Measurements from ENCODE around the gene ERFE.
A peak's percentile ranks its signal among the peaks of the same experiment; 100 is the strongest.

Gene ERFE

GRCh38 chr2:238125127-238125885 lies 33.5 kb upstream of the ERFE start:
- no peak for DNase-seq (ENCODE audit: low spot score)

DNA sequence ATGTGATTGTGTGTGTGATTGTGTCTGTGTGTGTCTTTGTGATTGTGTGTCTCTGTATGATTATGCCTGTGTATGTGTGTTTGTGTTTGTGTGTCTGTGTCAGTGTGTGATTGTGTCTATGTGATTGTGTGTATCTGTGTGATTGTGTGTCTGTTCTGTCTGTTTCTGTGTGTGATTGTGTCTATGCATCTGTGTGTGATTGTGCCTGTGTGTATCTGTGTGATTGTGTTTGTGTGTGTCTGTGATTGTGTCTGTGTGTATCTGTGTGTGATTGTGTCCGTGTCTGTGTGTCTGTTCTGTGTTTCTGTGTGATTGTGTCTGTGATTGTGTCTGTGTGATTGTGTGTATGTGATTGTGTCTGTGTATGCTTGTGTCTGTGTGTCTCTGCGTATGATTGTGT lies 32.4 kb upstream of the ERFE start:
- FAIRE-seq (no peak), DNase-seq (ENCODE audit: low spot score) (no peak)

More at GRCh38 chr2:238125127-238125885, 33.5 kb upstream of the ERFE start:
- FAIRE-seq = no peak

GRCh38 chr2:238126775-238127164 lies 32.0 kb upstream of the ERFE start:
- peak; percentile 98 for FAIRE-seq
- DNase-seq (ENCODE audit: low spot score) = no peak

GRCh38 chr2:238127165-238128060 lies 31.4 kb upstream of the ERFE start:
- FAIRE-seq (no peak), DNase-seq (ENCODE audit: low spot score) (peak; percentile 66)

GRCh38 chr2:238128061-238128440 lies 30.7 kb upstream of the ERFE start:
- no peak for FAIRE-seq
- no peak for DNase-seq (ENCODE audit: low spot score)

GRCh38 chr2:238128534-238129001 lies 30.2 kb upstream of the ERFE start:
- DNase-seq (ENCODE audit: low spot score) = no peak
- no peak for FAIRE-seq

DNA sequence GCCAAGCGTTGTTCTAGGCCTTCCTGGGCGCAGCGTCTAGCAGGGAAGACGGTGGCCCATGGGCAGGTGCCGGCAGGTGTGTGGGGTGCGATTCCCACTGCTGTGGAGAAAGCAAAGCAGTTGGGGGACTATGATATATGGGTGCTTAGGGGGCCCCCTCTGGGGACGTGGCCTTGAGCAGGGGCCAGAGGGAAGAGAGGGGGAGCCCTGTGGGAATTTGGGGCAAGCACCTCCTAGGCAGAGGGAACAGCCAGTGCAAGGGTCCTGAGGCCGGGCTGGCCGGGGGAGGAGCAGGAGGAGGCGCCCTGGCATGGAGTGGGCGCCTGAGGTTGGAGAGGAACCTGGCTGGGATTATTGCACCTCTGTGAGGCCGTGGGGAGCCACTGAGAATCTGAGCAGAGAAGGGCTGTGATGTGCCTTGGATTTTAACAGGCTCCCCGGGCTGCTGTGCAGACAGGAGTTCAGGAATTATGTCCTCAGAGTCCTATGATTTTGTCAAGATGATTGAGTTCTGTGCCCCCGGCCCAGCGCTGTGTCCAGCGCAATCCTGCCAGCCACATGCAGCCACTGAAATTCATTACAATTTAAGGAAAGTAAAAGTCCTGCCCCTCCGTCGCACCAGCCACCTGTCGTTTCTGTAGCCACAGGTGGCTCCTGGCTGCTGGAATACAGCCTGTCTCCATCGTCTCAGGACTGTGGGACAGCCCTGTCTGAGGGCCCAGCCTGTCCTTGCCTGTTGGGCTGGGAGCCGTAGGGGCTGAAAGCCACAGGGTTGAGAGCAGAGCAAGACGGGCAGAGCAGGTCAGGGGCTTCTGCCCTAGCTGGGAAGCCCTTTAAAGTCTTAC lies 29.4 kb upstream of the ERFE start:
- FAIRE-seq = no peak
- DNase-seq (ENCODE audit: low spot score) = no peak

DNA sequence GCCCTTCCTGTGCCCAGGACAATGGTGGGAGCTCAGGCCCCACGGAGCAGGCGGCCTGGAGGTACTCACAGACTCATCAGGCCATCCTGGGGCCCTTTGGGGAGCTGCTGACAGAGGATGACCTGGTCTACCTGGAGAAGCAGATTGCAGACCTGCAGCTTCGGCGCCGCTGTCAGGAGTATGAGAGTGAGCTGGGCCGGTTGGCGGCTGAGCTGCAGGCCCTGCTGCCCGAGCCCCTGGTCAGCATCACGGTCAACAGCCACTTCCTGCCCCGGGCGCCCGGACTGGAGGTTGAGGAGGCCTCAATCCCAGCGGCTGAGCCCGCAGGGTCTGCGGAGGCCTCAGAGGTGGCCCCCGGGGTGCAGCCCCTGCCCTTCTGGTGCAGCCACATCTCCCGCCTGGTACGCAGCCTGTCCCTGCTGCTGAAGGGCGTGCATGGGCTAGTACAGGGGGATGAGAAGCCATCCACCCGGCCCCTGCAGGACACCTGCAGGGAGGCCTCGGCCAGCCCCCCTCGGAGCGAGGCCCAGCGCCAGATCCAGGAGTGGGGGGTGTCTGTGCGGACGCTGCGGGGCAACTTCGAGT lies 28.6 kb upstream of the ERFE start:
- FAIRE-seq = no peak
- no peak for DNase-seq (ENCODE audit: low spot score)

- FAIRE-seq (no peak), DNase-seq (ENCODE audit: low spot score) (no peak)
Observed at GRCh38 chr2:238130696-238131628, 27.8 kb upstream of the ERFE start.

GRCh38 chr2:238131761-238132462 lies 26.9 kb upstream of the ERFE start:
- DNase-seq (ENCODE audit: low spot score) = no peak
- no peak for FAIRE-seq

- no peak for DNase-seq (ENCODE audit: low spot score)
- FAIRE-seq = no peak
Observed at GRCh38 chr2:238132463-238133450, 26.0 kb upstream of the ERFE start.

DNA sequence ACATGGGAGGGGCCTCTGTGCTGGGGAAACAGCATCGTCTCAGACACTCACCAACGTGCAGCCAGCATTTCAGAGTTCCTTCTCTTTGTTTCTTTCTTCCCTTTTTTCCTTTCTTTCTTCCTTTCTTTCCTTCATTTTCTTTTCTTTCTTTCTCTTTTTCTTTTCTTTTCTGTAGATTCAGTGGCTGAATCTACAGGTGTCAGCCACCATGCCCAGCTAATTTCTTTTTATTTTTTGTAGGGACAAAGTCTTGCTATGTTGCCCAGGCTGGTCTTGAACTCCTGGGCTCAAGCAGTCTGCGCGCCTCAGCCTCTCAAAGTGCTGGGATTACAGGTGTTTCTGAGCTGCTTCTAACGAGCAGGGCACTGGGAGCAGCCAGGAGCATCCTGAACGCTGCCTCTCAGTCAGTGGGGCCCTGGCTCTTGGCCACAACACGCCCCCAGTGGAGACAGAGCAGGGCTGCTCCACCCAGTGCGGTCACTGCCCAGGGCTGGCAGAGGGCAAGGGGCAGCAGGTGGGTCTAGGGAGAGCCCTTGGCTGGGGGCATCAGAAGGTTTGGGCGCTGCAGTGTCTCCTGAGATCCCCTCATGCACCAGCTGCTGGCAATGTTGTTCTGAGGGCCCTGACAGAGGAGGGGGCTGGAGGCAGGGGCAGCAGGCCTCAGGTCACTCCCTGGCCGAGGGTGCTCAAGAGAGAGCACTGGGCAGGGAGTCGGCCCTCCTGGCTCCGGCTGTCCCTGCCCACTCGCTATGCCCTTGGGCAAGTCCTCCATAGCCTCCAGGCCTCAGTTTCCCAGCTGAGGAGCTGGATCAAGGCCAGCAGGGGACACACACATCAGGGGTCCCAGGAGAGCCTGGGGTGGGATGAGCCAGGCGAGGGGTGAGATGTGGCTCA lies 25.0 kb upstream of the ERFE start:
- DNase-seq (ENCODE audit: low spot score) (no peak), FAIRE-seq (no peak)

- DNase-seq (ENCODE audit: low spot score) (no peak), FAIRE-seq (no peak)
Observed at GRCh38 chr2:238134393-238134785, 24.4 kb upstream of the ERFE start.

DNA sequence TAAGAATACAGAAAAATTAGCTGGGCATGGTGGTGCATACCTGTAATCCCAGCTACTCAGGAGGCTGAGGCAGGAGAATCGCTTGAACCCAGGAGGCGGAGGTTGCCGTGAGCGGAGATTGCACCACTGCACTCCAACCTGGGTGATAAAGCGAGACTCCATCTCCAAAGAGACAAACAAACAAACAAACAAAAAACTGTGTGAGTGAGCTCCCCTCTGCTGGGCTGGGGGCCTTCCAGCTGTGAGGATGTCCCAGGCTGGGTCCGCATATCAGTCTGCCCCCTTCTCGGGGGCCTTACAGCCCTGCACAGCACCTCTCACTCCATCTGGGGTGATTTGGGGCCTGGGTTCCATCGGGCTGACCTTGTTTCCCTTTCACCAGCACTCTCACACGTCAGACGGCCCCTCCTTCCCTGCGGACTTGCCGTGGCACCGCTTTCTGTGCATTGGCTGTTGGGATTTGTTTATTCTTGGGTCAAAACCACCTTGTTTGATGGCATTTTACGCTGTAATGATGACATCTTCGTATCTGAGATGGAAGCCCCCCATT lies 23.1 kb upstream of the ERFE start:
- no peak for DNase-seq (ENCODE audit: low spot score)
- FAIRE-seq = no peak

- DNase-seq (ENCODE audit: low spot score) (no peak), FAIRE-seq (no peak)
Observed at GRCh38 chr2:238136820-238137537, 21.8 kb upstream of the ERFE start.

DNA sequence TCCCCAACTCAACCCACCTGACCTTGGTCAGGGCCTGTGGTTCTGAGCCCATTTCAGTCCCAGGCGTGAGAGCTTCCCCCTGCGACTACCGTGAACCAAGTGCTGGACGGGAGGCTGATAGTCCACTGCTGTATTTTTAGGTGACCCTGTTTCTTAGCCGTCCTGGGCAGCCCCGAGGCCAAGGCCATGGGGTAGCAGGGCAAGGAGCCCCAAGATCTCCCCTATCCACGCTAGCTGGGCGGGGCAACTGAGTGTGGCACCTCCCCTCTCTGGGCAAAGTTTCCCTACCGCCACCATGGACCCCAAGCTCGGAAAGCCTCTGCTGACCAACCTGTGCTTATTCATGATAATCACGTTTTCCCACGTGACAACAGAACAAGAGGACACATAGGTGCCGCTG lies 20.9 kb upstream of the ERFE start:
- no peak for FAIRE-seq

More for the DNA sequence above, 20.9 kb upstream of the ERFE start:
- no peak for DNase-seq (ENCODE audit: low spot score)
